SK-N-SH treated with all-trans-retinoic acid at 6 μM for 48 hours (cell line): Measurements from ENCODE around the gene DSE.
"Not testable (repeated sequence)": the region's sequence is repeated elsewhere in the genome, so short reads cannot be mapped to it uniquely, and the experiment has no call there.

ENCODE experiments used
- ATAC-seq: fragments of 200-7000 bp; cut with Tn5 transposase; 3 replicates; pipeline ENCODE4 v1.9.1; 2020; ENCODE audit warnings: mild to moderate bottlenecking, moderate library complexity
- ARNTL ChIP-seq: fragments of 450-650 bp; formaldehyde crosslinking; IDR thresholded peaks from 2 replicates; pipeline ENCODE4 v1.5.0; 2020; ENCODE audit warnings: low read depth, mild to moderate bottlenecking, moderate library complexity, borderline replicate concordance
- BACH2 ChIP-seq: fragments of 250-450 bp; sonication (Bioruptor Pico); IDR thresholded peaks from 2 replicates; pipeline ENCODE4 v1.9.0; 2021; ENCODE audit warnings: mild to moderate bottlenecking, borderline replicate concordance
- CSDC2 ChIP-seq: fragments of 250-450 bp; sonication (Bioruptor Pico); IDR thresholded peaks from 2 replicates; pipeline ENCODE4 v1.5.0; 2020; ENCODE audit warnings: mild to moderate bottlenecking, moderate library complexity
- ESRRG ChIP-seq: fragments of 250-450 bp; sonication (Bioruptor Pico); IDR thresholded peaks from 2 replicates; pipeline ENCODE4 v1.6.1; 2021; ENCODE audit warnings: mild to moderate bottlenecking
- GLIS3 ChIP-seq: fragments of 250-450 bp; sonication (Bioruptor Pico); IDR thresholded peaks from 2 replicates; pipeline ENCODE4 v1.5.0; 2020; ENCODE audit warnings: mild to moderate bottlenecking, moderate library complexity
- PPARA ChIP-seq: fragments of 250-450 bp; sonication (Bioruptor Pico); IDR thresholded peaks from 2 replicates; pipeline ENCODE4 v1.5.0; 2020; ENCODE audit warnings: mild to moderate bottlenecking, borderline replicate concordance
- RARB ChIP-seq: fragments of 250-450 bp; sonication (Bioruptor Pico); IDR thresholded peaks from 2 replicates; pipeline ENCODE4 v1.8.0; 2021; ENCODE audit warnings: mild to moderate bottlenecking, moderate library complexity
- SNAI2 ChIP-seq: fragments of 250-450 bp; sonication (Bioruptor Pico); IDR thresholded peaks from 2 replicates; pipeline ENCODE4 v1.5.0; 2020; ENCODE audit warnings: mild to moderate bottlenecking, moderate library complexity
- TCF4 ChIP-seq: fragments of 250-450 bp; sonication (Bioruptor Pico); IDR thresholded peaks from 2 replicates; pipeline ENCODE4 v1.8.0; 2021; ENCODE audit warnings: mild to moderate bottlenecking, moderate library complexity, borderline replicate concordance
- TOX ChIP-seq: fragments of 250-450 bp; sonication (Bioruptor Pico); IDR thresholded peaks from 2 replicates; pipeline ENCODE4 v1.8.0; 2021; ENCODE audit warnings: mild to moderate bottlenecking, moderate library complexity, borderline replicate concordance
- TSHZ2 ChIP-seq: fragments of 250-450 bp; sonication (Bioruptor Pico); IDR thresholded peaks from 2 replicates; pipeline ENCODE4 v1.5.0; 2020; ENCODE audit warnings: mild to moderate bottlenecking, moderate library complexity
- ZC3H10 ChIP-seq: fragments of 250-450 bp; sonication (Bioruptor Pico); IDR thresholded peaks from 2 replicates; pipeline ENCODE4 v1.5.1; 2021; ENCODE audit warnings: mild to moderate bottlenecking, moderate library complexity
- ZFP3 ChIP-seq: fragments of 250-450 bp; sonication (Bioruptor Pico); IDR thresholded peaks from 2 replicates; pipeline ENCODE4 v1.5.0; 2020; ENCODE audit warnings: mild to moderate bottlenecking, moderate library complexity
- ZFP30 ChIP-seq: fragments of 450-650 bp; formaldehyde crosslinking; IDR thresholded peaks from 2 replicates; pipeline ENCODE4 v1.5.0; 2022; ENCODE audit warnings: mild to moderate bottlenecking, moderate library complexity
- ZNF565 ChIP-seq: fragments of 450-650 bp; formaldehyde crosslinking; conservative IDR thresholded peaks from 2 replicates; pipeline ENCODE4 v1.5.0; 2020; ENCODE audit warnings: low read depth, mild to moderate bottlenecking, moderate library complexity
- ZNF70 ChIP-seq: fragments of 450-650 bp; formaldehyde crosslinking; IDR thresholded peaks from 2 replicates; pipeline ENCODE4 v1.5.0; 2020; ENCODE audit warnings: mild to moderate bottlenecking, moderate library complexity
- ZNF8 ChIP-seq: fragments of 450-650 bp; formaldehyde crosslinking; IDR thresholded peaks from 2 replicates; pipeline ENCODE4 v1.5.0; 2020; ENCODE audit warnings: mild to moderate bottlenecking, moderate library complexity
- TF ChIP-seq, protein P1 (sequence below): fragments of 250-450 bp; sonication (Bioruptor Pico); IDR thresholded peaks from 2 replicates; pipeline ENCODE4 v1.8.0; 2021; ENCODE audit warnings: low read depth, mild to moderate bottlenecking, moderate library complexity, borderline replicate concordance
- TF ChIP-seq, protein P2 (sequence below): fragments of 250-450 bp; sonication (Bioruptor Pico); IDR thresholded peaks from 2 replicates; pipeline ENCODE4 v1.5.1; 2021; ENCODE audit warnings: mild to moderate bottlenecking, moderate library complexity

The DSE gene

DNA sequence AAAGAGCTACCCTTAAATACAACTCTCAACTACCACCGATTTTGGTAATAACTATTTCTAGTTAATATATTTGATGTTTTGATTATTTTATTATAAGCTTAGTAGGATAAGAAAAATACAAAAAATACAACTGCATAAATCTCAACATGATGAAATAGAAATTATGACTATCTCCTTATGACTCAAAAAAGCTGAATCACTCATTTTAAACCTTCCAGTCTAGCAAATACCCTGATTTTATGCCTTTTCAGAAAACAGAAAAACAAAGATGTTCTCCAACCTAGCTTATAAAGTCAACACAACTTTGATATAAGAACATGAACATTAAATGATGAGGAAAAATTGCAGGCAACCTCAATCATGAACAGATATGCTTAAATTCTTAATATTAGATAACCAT is 40.2 kb upstream of the DSE start (continued):
- TF ChIP-seq, protein P1, sequence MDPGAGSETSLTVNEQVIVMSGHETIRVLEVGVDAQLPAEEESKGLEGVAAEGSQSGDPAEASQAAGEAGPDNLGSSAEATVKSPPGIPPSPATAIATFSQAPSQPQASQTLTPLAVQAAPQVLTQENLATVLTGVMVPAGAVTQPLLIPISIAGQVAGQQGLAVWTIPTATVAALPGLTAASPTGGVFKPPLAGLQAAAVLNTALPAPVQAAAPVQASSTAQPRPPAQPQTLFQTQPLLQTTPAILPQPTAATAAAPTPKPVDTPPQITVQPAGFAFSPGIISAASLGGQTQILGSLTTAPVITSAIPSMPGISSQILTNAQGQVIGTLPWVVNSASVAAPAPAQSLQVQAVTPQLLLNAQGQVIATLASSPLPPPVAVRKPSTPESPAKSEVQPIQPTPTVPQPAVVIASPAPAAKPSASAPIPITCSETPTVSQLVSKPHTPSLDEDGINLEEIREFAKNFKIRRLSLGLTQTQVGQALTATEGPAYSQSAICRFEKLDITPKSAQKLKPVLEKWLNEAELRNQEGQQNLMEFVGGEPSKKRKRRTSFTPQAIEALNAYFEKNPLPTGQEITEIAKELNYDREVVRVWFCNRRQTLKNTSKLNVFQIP (CRISPR knock-in tag) = no peak
- no peak for TF ChIP-seq BACH2 (CRISPR knock-in tag)
- TF ChIP-seq, all 23 proteins: peak for 0

GRCh38 chr6:116332096-116332495 is 38.7 kb upstream of the DSE start:
- TF ChIP-seq GLIS3 (CRISPR knock-in tag) = no peak
- no peak for TF ChIP-seq ZFP30
- no peak for ATAC-seq

GRCh38 chr6:116334638-116335409 is 35.9 kb upstream of the DSE start:
- TF ChIP-seq ZNF8 = peak; percentile 52; the same call in 1 of the 2 replicates
- not testable (repeated sequence) for ATAC-seq

- TF ChIP-seq CSDC2 (CRISPR knock-in tag) = no peak
- no peak for ATAC-seq
Measured at GRCh38 chr6:116335612-116336215, 35.0 kb upstream of the DSE start.

GRCh38 chr6:116338943-116339342 is 31.8 kb upstream of the DSE start:
- no peak for ATAC-seq
- TF ChIP-seq, protein P1 (CRISPR knock-in tag) = no peak
- TF ChIP-seq ZFP3 (CRISPR knock-in tag) = no peak
- no peak for TF ChIP-seq ESRRG (CRISPR knock-in tag)

DNA sequence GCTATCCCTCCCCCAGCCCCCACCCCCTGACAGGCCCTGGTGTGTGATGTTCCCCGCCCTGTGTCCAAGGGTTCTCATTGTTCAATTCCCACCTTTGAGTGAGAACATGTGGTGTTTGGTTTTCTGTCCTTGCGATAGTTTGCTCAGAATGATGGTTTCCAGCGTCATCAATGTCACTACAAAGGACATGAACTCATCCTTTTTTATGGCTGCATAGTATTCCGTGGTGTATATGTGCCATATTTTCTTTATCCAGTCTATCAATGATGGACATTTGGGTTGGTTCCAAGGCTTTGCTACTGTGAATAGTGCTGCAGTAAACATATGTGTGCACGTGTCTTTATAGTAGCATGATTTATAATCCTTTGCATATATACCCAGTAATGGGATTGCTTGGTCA is 30.1 kb upstream of the DSE start:
- not testable (repeated sequence) for ATAC-seq

DNA sequence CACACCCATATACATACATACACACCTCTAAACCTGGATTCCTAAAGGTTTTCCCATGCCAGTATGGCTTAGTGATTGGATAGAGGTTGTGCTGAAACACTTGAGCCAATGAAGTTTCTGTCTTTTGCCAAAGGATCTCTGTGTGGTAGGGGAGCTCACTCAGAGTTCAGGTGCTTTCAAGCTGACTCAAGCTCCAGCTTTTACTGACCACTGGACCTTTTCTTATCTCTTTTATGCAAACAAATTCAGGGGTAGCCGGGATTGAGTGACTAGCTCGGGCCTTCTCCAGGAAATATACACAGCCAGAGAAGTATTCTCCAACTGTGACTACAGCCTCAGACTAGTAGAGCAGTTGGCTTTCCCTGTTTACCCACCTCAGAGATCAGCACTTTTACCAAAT is 21.5 kb upstream of the DSE start:
- TF ChIP-seq PPARA (CRISPR knock-in tag) (no peak), SNAI2 (CRISPR knock-in tag) (no peak), TCF4 (CRISPR knock-in tag) (no peak), ZC3H10 (CRISPR knock-in tag) (no peak), TSHZ2 (CRISPR knock-in tag) (no peak), RARB (CRISPR knock-in tag) (no peak), TOX (CRISPR knock-in tag) (no peak), ZNF8 (no peak), ZNF565 (CRISPR knock-in tag) (no peak), ARNTL (CRISPR knock-in tag) (no peak), ZNF70 (no peak), CSDC2 (CRISPR knock-in tag) (no peak)
- TF ChIP-seq, protein P2, sequence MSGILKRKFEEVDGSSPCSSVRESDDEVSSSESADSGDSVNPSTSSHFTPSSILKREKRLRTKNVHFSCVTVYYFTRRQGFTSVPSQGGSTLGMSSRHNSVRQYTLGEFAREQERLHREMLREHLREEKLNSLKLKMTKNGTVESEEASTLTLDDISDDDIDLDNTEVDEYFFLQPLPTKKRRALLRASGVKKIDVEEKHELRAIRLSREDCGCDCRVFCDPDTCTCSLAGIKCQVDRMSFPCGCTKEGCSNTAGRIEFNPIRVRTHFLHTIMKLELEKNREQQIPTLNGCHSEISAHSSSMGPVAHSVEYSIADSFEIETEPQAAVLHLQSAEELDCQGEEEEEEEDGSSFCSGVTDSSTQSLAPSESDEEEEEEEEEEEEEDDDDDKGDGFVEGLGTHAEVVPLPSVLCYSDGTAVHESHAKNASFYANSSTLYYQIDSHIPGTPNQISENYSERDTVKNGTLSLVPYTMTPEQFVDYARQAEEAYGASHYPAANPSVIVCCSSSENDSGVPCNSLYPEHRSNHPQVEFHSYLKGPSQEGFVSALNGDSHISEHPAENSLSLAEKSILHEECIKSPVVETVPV = no peak
- TF ChIP-seq, protein P1 (CRISPR knock-in tag) = no peak
- ATAC-seq = no peak
